Left ventricle myocardium inferior (tissue), 1 donor: Measurements from ENCODE around the gene PSG4. TPM values are rescaled to one million over a fixed set of nuclear protein-coding genes. Genes with fewer than 3 reads are reported as not detected.
"Not testable (repeated sequence)": the region's sequence is repeated elsewhere in the genome, so short reads cannot be mapped to it uniquely, and the experiment has no call there.

Source experiments
- DNase-seq: peaks from one replicate; pipeline ENCODE4 v3.0.0-alpha.2; 2020
- H3K27ac ChIP-seq: fragments of 200-600 bp; replicated peaks from 2 replicates; pipeline ENCODE4 v1.8.0; 2021
- H3K27me3 ChIP-seq: fragments of 200-600 bp; 2 replicates; pipeline ENCODE4 v1.8.0; 2021; ENCODE audit warnings: low read depth
- H3K36me3 ChIP-seq: fragments of 200-600 bp; 2 replicates; pipeline ENCODE4 v1.8.0; 2021
- H3K4me1 ChIP-seq: fragments of 200-600 bp; 2 replicates; pipeline ENCODE4 v1.8.0; 2021
- H3K4me3 ChIP-seq: fragments of 200-600 bp; 2 replicates; pipeline ENCODE4 v1.8.0; 2021; ENCODE audit warnings: mild to moderate bottlenecking, moderate library complexity
- H3K9me3 ChIP-seq: fragments of 200-600 bp; replicated peaks from 2 replicates; pipeline ENCODE4 v1.8.0; 2021
- CTCF ChIP-seq: fragments of 200-600 bp; IDR thresholded peaks from 2 replicates; pipeline ENCODE4 v1.8.0; 2021; ENCODE audit warnings: antibody characterized with exemption, mild to moderate bottlenecking, borderline replicate concordance
- intact Hi-C: fragments of 100-400 bp; cut with micrococcal nuclease; formaldehyde crosslinking; loops from one replicate; pipeline ENCODE4 v1.11.0; 2022
- total RNA-seq: library from RNA; stranded (reverse); fragmentation: NEBNext Ultra II Directional; extraction: Animal tissue kit (Norgen Biotek cat#: 25700); gene quantifications from one replicate; pipeline ENCODE4 v1.2.1, GENCODE V29; 2021
- donor health status: DM: no; HTN: yes; CAD: no; lungs with severe emphysema.

Gene PSG4
- total RNA-seq, 1 donor from 2014 or later: not detected

GRCh38 chr19:43198686-43199419, 6.6 kb downstream of the PSG4 start:
- H3K27me3 ChIP-seq, H3K9me3 ChIP-seq, H3K36me3 ChIP-seq, intact Hi-C loops, H3K4me3 ChIP-seq, H3K4me1 ChIP-seq, H3K27ac ChIP-seq, DNase-seq: not testable (repeated sequence)
- TF ChIP-seq CTCF: peak; percentile 8

- intact Hi-C loops, H3K27me3 ChIP-seq, H3K9me3 ChIP-seq, DNase-seq, H3K4me1 ChIP-seq, H3K36me3 ChIP-seq, H3K4me3 ChIP-seq, H3K27ac ChIP-seq: not testable (repeated sequence)
Observed at GRCh38 chr19:43197666-43198397, 7.6 kb downstream of the PSG4 start.

GRCh38 chr19:43194397-43194796, 11.0 kb downstream of the PSG4 start:
- H3K36me3 ChIP-seq, intact Hi-C loops, H3K9me3 ChIP-seq, H3K4me1 ChIP-seq, H3K27ac ChIP-seq, H3K4me3 ChIP-seq, DNase-seq: not testable (repeated sequence)
- H3K27me3 ChIP-seq: peaks cover 13% of the 10 kb centered on the region

GRCh38 chr19:43192381-43193155, 12.9 kb downstream of the PSG4 start:
- DNase-seq, H3K36me3 ChIP-seq, H3K27ac ChIP-seq, intact Hi-C loops, H3K9me3 ChIP-seq, H3K4me3 ChIP-seq, H3K4me1 ChIP-seq: not testable (repeated sequence)
- H3K27me3 ChIP-seq: peaks cover 19% of the 10 kb centered on the region

GRCh38 chr19:43188092-43188491, 17.3 kb downstream of the PSG4 start:
- H3K4me1 ChIP-seq, H3K4me3 ChIP-seq, intact Hi-C loops, DNase-seq, H3K9me3 ChIP-seq, H3K27ac ChIP-seq, H3K36me3 ChIP-seq: not testable (repeated sequence)
- peaks cover 19% of the 10 kb centered on the region for H3K27me3 ChIP-seq

GRCh38 chr19:43186311-43186935, 19.0 kb downstream of the PSG4 start, which contains the start of gene PSG5:
TSS of gene PSG5 (minus strand) at chr19:43186536. CDS start at chr19:43186405, 131 bp downstream.
- intact Hi-C loops, H3K27ac ChIP-seq, H3K9me3 ChIP-seq, H3K36me3 ChIP-seq, H3K4me3 ChIP-seq, DNase-seq, H3K4me1 ChIP-seq: not testable (repeated sequence)
- peaks cover 19% of the 10 kb centered on the region for H3K27me3 ChIP-seq

- H3K27ac ChIP-seq, H3K9me3 ChIP-seq, intact Hi-C loops, H3K4me1 ChIP-seq, H3K36me3 ChIP-seq, H3K4me3 ChIP-seq, H3K27me3 ChIP-seq, DNase-seq: not testable (repeated sequence)
Observed at GRCh38 chr19:43181869-43182771, 23.3 kb downstream of the PSG4 start.

- H3K9me3 ChIP-seq, H3K27me3 ChIP-seq, DNase-seq, H3K36me3 ChIP-seq, intact Hi-C loops, H3K27ac ChIP-seq, H3K4me3 ChIP-seq, H3K4me1 ChIP-seq: not testable (repeated sequence)
Observed at GRCh38 chr19:43179569-43180147, 25.8 kb downstream of the PSG4 start.

GRCh38 chr19:43178577-43178976, 26.9 kb downstream of the PSG4 start:
- H3K36me3 ChIP-seq, DNase-seq, H3K4me1 ChIP-seq, intact Hi-C loops, H3K9me3 ChIP-seq, H3K4me3 ChIP-seq, H3K27me3 ChIP-seq, H3K27ac ChIP-seq: not testable (repeated sequence)

GRCh38 chr19:43165906-43166305, 39.5 kb downstream of the PSG4 start:
- DNase-seq, intact Hi-C loops, H3K9me3 ChIP-seq: not testable (repeated sequence)

GRCh38 chr19:43163135-43163534, 42.3 kb downstream of the PSG4 start:
- DNase-seq, intact Hi-C loops, H3K36me3 ChIP-seq, H3K27me3 ChIP-seq, H3K4me3 ChIP-seq, H3K9me3 ChIP-seq, H3K4me1 ChIP-seq, H3K27ac ChIP-seq: not testable (repeated sequence)

More at GRCh38 chr19:43165906-43166305, 39.5 kb downstream of the PSG4 start:
- not testable (repeated sequence) for H3K4me1 ChIP-seq, H3K4me3 ChIP-seq, H3K36me3 ChIP-seq, H3K27ac ChIP-seq
- H3K27me3 ChIP-seq: peaks cover 18% of the 10 kb centered on the region
